AG08395 (cell line): ENCODE measurements around the gene UBA6.
A peak's percentile ranks its signal among the peaks of the same experiment; 100 is the strongest.
"Not testable (repeated sequence)": the region's sequence is repeated elsewhere in the genome, so short reads cannot be mapped to it uniquely, and the experiment has no call there.

Source experiments
- DNase-seq: peaks from one replicate; pipeline ENCODE4 v3.0.0; 2012; ENCODE audit warnings: mixed read lengths, low spot score

Gene UBA6

GRCh38 chr4:67700738-67701516 lies at the start of gene UBA6:
TSS of gene UBA6 (minus strand) at chr4:67701155. CDS start at chr4:67701119, 36 bp downstream.
- peak; percentile 98 for DNase-seq

DNA sequence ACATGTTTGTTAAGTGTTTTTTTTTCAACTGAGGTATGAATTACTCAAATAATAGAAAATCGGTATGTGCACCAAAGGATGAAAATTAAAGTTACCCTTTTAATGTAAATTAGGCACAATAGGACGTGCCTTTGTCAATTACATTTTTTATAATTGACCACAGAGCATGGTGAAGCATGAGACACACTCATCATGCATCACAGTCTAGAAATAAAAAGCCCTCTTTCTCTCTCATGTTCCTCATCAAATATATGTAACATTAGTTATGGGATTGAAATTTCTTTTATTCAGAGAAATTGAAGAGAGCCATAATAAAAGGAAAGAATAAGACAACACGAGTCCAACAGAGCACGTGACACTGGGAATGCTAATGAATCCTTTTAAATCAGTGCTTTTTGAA lies 49.7 kb upstream of the UBA6 start:
- DNase-seq = no peak

DNA sequence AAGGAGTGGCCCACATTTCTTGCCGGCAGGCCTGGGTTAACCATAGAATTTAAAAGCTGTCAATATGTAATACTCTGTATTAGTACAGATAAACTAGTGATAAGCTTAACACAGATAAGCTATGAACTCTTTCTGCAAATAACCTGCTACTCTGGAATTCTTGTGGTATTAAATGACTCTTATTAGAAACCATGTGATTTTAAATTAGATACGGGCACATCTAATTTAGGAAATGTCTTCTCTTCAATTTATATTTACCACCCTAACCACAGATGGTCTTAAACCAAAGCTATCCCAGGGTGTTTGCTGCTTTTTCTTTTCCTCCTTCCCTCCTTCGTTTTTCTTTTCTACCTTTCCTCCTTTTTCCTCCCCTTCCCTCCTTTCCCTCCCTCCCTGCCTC lies 48.3 kb upstream of the UBA6 start:
- DNase-seq = no peak

GRCh38 chr4:67746797-67747495 lies 46.0 kb upstream of the UBA6 start:
- DNase-seq = peak; percentile 42

DNA sequence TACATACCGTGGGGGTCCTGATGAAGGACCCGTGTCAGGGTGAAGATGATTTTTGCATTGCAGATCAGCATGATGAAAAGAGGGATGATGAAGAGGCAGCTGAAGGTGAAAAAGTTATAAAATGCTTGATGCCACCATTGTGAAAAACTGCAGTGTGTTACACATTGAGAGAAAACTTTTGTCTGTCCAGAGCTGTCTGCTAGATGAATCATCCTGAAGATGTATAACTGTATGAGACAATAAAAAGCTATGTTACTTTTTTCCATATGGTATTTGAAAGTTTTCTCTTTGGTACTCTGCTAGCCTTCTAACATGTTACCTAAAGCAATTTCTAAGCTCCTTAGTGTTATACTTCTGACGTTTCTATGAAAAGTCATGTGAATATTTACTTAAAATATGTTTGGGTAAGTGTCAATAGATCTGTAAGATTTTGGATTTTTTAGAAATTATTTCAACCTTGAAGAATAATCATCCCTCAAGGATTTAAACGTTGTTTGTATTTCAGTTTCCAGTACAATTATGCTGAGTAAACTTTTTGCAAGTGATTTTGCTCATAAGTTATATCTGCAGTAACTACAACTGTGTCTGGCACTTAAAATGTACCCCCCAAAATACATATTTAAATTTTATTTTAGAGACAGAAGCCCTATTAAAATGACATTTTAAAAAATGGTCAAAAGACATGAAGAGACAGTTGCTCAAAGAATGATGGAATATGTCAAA lies 43.8 kb upstream of the UBA6 start:
- DNase-seq = peak; percentile 26

DNA sequence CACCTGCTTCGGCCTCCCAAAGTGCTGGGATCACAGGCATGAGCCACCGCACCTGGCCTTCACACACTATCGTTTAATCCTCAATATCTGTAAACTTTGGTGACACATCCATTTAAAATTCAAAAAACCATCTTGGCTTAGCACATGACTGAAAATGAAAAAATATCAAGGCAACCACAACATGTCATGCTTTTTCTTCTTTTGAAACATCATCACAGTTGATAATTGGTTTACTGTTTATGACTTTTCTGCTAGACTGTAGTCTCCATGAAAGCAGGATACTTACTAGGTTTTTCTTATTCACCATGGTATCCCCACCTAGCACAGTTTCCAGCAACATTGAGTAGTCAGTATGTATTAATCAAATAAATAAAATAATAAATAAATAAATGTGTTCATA lies 42.2 kb upstream of the UBA6 start:
- no peak for DNase-seq

GRCh38 chr4:67736262-67736661 lies 35.3 kb upstream of the UBA6 start:
- DNase-seq = no peak

DNA sequence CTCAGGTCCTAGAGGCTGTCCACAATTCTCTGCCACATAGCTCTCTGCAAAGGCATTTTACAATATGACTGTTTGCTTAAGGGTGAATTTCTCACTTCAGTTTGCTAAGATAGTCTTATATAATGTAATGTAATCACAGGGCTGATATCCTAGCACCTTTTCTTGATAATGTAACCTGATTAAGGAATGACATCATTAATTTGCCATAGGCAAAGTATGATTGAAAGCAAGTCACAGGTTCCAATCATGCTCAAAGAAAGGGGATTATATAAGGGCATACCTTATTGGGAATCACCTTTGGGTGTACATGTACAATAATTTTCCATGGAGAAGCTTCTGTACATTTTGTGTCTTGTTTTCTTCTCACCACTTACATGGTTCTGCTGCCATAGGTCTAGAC lies 34.4 kb upstream of the UBA6 start:
- DNase-seq = no peak

GRCh38 chr4:67730511-67730910 lies 29.6 kb upstream of the UBA6 start:
- DNase-seq = not testable (repeated sequence)

GRCh38 chr4:67727124-67727850 lies 26.3 kb upstream of the UBA6 start:
- DNase-seq = no peak

DNA sequence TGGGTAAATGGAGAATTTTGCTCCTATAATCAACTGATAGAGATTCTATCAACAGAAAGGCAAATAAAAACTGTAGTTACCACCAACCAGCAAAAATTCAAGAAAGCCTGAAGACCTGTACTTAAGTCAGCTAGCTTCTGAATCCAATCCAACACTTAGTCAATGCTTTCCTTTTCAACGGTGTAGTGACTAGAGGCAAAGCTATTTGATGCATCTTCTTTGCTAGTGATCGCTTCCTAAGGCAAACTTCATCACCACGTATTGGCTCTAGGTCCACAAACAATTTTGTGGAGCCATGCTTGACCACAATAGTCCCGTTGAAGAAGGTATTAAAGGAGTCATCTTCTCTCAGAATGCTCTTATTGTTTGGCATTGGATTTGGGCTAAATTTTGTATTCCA lies 25.0 kb upstream of the UBA6 start:
- no peak for DNase-seq

GRCh38 chr4:67725132-67725531 lies 24.2 kb upstream of the UBA6 start:
- no peak for DNase-seq

DNA sequence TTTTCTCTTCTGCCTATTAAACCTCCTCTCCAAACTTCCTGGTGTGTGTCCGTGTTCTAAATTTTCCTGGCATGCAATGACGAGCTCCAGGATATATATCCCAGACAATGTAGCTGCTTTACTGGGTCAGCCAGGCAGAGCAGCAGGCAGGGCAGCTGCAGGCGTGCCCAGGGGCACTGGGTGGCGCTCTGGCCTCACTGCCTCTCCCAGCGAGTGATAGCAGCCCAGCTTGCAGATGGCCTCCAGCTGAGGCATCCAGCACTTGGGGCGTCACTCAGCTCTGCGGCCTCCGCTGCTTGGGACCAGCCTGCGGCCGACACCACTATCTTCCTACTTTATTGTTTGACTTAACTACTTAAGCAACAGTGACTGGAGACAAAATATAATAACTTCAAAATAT lies 23.0 kb upstream of the UBA6 start:
- peak; percentile 58 for DNase-seq

GRCh38 chr4:67723341-67723740 lies 22.4 kb upstream of the UBA6 start:
- no peak for DNase-seq

GRCh38 chr4:67721770-67722597 lies 21.0 kb upstream of the UBA6 start:
- no peak for DNase-seq

GRCh38 chr4:67721315-67721769 lies 20.4 kb upstream of the UBA6 start:
- DNase-seq = no peak

- no peak for DNase-seq
Observed at GRCh38 chr4:67719953-67720617, 19.1 kb upstream of the UBA6 start.

- DNase-seq = no peak
Observed at GRCh38 chr4:67718848-67719247, 17.9 kb upstream of the UBA6 start.

DNA sequence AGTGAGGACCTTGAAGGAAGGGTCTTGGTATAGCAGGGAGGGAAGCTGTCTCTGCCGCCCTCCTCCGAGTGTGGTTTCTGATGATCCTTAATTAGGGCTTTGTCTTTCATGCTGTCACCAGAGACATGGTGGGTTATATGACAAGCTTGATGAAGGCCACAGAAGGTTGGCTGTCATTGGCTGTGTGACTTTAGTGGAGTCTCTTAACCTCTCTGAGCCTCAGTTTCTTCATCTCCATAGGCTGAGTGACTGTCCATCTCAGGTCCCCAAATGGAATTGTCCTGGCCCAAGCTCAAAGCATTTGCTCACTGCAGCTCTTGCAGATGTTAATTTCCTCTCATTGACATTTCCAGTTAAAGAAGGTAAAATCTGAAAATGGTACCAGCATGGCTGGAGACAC lies 16.6 kb upstream of the UBA6 start:
- no peak for DNase-seq

DNA sequence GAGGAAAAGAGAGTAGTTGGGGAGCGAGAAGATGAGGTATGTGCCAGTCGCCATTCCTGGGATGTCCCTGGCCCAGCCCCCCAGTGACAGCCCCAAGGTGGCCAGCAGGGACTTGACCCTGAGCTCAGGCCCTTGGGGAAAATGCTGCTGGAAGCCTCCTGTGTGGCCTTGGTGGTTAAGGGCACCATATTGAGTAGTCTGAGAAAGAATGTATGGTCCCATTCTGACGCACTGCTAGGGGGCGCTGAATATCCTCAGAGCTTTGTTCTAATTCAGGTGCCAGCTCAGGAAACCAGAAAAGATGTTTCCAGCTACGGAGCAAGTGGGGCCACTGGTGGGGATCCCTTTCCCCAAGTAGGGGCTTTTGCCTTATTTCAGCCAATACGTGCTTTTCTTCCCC lies 14.0 kb upstream of the UBA6 start:
- no peak for DNase-seq

DNA sequence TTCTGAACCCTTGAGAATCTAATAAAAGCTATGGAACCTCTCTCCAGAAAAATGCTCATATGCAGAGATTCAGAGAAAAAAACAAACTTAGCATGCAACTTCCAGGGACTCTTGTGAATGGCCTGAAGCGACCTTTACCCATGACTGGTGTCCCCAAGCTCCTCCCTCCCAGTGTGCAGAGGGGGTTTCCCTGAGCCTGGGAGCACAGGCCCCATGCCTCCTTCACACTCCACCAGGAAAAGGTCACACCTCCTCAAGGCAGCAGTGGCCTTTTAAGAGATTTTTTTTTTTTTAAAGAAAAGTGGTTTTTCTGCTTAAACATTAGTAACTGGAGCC lies 13.3 kb upstream of the UBA6 start:
- DNase-seq = no peak
